Uterus (tissue), 2 donors: ENCODE data around the gene IER3.

Experiments used
- POLR2A ChIP-seq, 2 donors: fragments of 450-650 bp; IDR thresholded peaks; one replicate each; pipeline ENCODE4 v1.6.1; 2016; ENCODE audit warnings: antibody characterized with exemption in 2 of 2, mild to moderate bottlenecking in 1 of 2, moderate library complexity in 1 of 2
- TF ChIP-seq, protein P1 (sequence below), 4 experiments: fragments of 200-600 bp in 2 of 4; fragments of 450-650 bp in 2 of 4; sonication (generic) in 2 of 4; IDR thresholded peaks; one replicate each; pipeline ENCODE4 v1.5.1; 2016 to 2019; ENCODE audit warnings: antibody characterized with exemption in 4 of 4, mild to moderate bottlenecking in 2 of 4, moderate library complexity in 1 of 4

DNA sequence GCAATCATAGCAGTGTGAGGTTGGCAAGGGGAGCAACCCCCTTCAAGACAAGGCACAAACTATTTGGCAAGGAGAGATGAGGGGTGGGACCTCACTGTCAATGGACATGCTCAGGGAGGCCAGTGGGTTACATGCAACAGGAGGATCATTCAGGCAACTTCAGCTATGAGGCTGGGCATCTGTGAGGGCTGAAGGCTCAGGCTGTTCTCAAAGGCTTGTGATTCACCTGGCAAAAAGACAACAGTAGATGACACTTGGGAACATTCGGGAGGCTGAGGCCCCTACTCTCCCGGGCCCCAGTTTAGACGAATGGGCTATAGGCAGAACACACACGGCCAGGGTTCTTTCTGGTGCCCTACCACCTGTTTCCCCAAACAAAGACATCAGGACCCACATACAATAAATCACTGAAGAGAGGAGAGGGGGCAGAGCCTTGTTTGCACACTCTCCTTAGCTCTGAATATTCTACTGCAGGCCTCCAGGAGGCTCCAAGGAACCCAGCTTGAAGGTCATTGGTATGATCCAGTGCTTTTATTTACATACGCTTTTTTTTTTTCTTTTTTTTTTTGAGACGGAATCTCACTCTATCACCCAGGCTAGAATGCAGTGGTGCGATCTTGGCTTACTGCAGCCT is 16.3 kb downstream of the IER3 start:
- TF ChIP-seq, protein P1, sequence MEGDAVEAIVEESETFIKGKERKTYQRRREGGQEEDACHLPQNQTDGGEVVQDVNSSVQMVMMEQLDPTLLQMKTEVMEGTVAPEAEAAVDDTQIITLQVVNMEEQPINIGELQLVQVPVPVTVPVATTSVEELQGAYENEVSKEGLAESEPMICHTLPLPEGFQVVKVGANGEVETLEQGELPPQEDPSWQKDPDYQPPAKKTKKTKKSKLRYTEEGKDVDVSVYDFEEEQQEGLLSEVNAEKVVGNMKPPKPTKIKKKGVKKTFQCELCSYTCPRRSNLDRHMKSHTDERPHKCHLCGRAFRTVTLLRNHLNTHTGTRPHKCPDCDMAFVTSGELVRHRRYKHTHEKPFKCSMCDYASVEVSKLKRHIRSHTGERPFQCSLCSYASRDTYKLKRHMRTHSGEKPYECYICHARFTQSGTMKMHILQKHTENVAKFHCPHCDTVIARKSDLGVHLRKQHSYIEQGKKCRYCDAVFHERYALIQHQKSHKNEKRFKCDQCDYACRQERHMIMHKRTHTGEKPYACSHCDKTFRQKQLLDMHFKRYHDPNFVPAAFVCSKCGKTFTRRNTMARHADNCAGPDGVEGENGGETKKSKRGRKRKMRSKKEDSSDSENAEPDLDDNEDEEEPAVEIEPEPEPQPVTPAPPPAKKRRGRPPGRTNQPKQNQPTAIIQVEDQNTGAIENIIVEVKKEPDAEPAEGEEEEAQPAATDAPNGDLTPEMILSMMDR (IDR thresholded peaks at IDR 0.05), result no peak
- TF ChIP-seq POLR2A (IDR thresholded peaks at IDR 0.05), result no peak
